ENCODE measurements around the gene MID1. TPM values are rescaled to one million over a fixed set of nuclear protein-coding genes. Genes with fewer than 3 reads are reported as not detected.
A peak's percentile ranks its signal among the peaks of the same experiment; 100 is the strongest.

Gene MID1
- total RNA-seq (ENCODE audit: insufficient read depth, low replicate concordance): 56.8 TPM

- peak; percentile 93 for DNase-seq (ENCODE audit: low spot score)
Measured at GRCh38 chrX:10620121-10620699, at the start of gene MID1. MID1 (minus strand) TSS chrX:10620585; CDS start chrX:10567547, 53,038 bp downstream.

GRCh38 chrX:10667143-10667542 lies 46.8 kb upstream of the MID1 start:
- DNase-seq (ENCODE audit: low spot score): no peak

GRCh38 chrX:10666102-10666501 lies 45.7 kb upstream of the MID1 start:
- no peak for DNase-seq (ENCODE audit: low spot score)

GRCh38 chrX:10665681-10666080 lies 45.3 kb upstream of the MID1 start:
- DNase-seq (ENCODE audit: low spot score): no peak

GRCh38 chrX:10660171-10660570 lies 39.8 kb upstream of the MID1 start:
- no peak for DNase-seq (ENCODE audit: low spot score)

GRCh38 chrX:10656214-10656613 lies 35.8 kb upstream of the MID1 start:
- no peak for DNase-seq (ENCODE audit: low spot score)

DNA sequence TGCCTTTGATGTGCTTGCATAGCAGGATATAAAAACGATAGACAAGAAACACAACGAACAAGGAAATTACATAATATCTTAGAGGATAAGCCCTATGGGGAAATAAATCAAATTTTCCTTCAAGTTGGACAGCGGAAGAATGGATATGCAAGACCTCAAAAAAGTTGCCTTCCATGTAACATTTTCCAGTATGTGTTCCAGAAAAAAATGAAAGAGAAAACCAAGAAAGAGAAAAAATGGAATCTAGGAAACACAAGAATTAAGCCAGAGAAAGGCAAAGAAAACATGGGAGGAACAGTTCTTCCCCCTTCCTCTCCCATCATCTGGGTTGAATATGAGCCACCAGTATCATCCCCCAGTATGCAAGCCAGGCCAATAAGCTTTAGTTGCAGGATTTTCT lies 34.6 kb upstream of the MID1 start:
- no peak for DNase-seq (ENCODE audit: low spot score)

DNA sequence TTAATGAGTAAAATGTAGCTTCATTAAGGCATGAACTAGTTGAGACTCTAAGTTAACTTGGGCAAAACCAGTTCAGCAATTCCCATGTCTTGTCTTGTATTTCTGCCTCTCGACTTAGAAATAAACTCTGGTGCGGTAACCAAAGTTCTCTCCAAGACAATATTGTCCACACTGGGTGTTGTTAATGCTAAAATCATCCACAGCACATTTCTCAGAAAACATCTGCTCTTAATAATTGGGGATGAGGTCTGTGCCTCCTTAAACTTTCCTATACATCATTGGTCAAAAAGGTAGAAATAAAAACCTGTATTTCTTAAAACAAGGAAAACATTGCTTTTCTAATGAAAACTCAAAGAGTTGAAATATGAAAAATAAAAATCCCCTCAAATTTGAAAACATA lies 32.9 kb upstream of the MID1 start:
- DNase-seq (ENCODE audit: low spot score): no peak

DNA sequence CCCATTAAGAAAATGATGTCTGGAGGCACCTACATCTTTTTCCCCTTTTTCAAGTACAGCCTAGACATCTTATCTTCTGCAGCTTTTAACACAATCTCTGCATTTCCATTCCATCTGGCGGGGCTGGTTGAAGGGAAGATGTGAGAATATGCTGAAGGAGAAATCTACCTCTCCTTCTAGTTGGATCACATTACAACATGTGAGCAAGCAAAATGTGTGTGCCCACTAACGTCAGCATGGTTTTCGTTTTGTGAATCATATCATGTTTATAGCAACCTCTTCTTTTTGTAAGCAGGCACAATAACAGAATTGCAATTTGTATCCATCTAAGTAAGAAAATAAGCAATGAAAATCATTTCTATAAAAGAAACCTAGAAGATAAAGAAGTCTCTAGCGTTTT lies 28.9 kb upstream of the MID1 start:
- peak; percentile 48 for DNase-seq (ENCODE audit: low spot score)

GRCh38 chrX:10648614-10649013 lies 28.2 kb upstream of the MID1 start:
- DNase-seq (ENCODE audit: low spot score): peak; percentile 47

DNA sequence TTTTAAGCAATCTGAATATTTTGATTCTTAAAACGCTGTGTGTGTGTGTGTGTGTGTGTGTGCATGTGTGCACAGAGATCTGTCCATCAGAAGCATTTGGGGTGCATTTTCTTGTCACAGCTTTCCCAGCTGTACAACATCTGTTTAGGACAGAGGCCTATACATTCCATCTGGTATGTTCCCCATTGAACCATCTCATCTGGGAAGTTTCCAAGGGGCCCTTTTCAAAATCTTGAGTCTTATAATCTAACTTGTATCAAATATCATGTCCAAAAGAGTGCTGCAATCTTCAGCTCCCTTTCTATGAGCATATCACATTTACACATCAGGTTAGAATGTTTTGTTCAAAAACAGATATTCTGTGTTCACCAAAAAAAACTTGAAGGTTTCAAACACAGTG lies 16.5 kb upstream of the MID1 start:
- DNase-seq (ENCODE audit: low spot score): peak; percentile 14

GRCh38 chrX:10636337-10636736 lies 16.0 kb upstream of the MID1 start:
- peak; percentile 77 for DNase-seq (ENCODE audit: low spot score)

- peak; percentile 69 for DNase-seq (ENCODE audit: low spot score)
Measured at GRCh38 chrX:10634392-10635161, 14.2 kb upstream of the MID1 start.

DNA sequence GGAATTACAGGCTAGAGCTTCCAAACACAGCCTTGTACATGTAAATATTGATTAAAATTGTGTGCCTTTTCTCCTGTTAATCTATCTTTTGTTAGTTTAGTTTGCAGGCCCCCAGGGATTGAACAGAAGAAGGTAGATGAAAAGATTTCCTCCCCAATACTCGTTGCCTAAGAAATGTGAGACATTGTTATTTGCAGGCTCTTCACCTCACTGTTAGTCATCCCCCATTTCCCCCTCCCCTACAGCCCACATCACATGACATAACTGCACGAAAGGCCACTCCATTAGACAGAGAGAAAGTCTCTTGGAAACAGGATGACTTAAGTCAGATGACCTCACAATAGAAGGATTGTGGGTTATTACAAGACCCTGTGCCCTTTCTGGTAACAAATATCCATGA lies 13.3 kb upstream of the MID1 start:
- DNase-seq (ENCODE audit: low spot score): peak; percentile 54

GRCh38 chrX:10631416-10632145 lies 11.2 kb upstream of the MID1 start:
- no peak for DNase-seq (ENCODE audit: low spot score)

GRCh38 chrX:10630320-10630719 lies 9.9 kb upstream of the MID1 start:
- no peak for DNase-seq (ENCODE audit: low spot score)

GRCh38 chrX:10629905-10630304 lies 9.5 kb upstream of the MID1 start:
- no peak for DNase-seq (ENCODE audit: low spot score)

DNA sequence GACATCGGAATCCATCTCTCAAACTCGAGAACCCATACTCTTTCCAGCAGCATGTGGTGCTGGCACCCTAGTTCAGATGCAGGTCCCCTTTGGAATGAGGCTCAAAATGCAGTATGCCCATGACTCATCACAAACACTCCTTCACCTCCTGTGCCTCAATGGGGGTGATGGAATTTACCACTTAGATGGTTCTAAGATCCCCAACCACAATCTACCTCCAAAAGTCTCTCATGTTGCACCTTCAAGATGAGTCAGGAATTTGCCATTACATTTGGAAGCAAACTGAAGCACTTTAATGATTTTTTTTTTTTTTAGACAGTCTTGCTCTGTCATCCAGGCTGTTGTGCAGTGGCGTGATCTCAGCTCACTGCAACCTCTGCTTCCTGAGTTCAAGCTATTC lies 8.5 kb upstream of the MID1 start:
- no peak for DNase-seq (ENCODE audit: low spot score)

GRCh38 chrX:10622197-10622596 lies 1.8 kb upstream of the MID1 start:
- DNase-seq (ENCODE audit: low spot score): no peak

- DNase-seq (ENCODE audit: low spot score): peak; percentile 54
Measured at GRCh38 chrX:10619425-10620046, 849 bp downstream of the MID1 start.

- peak; percentile 27 for DNase-seq (ENCODE audit: low spot score)
Measured at GRCh38 chrX:10618961-10619360, 1.4 kb downstream of the MID1 start.

- DNase-seq (ENCODE audit: low spot score): peak; percentile 7
Measured at GRCh38 chrX:10617999-10618351, 2.4 kb downstream of the MID1 start.
